ENCODE measurements around the gene APBA2. TPM values are rescaled to one million over a fixed set of nuclear protein-coding genes. Genes with fewer than 3 reads are reported as not detected.

APBA2 gene
- total and polyA plus RNA-seq, 10 of the 15 experiments (the other 5 are each of a cell fraction or from before 2014, with no cell fraction given), result 0.06 to 0.26 (median 0.07) TPM; not detected in 7

GRCh38 chr15:28942571-28942970 is 56.8 kb downstream of the APBA2 start:
- no peak overlapping the region for H3K27ac ChIP-seq (ENCODE audit: control insufficient read depth, insufficient read depth)
- no TSS peak for BruUV-seq (replicated peaks)
- ATAC-seq, result no peak

More at GRCh38 chr15:28942571-28942970, 56.8 kb downstream of the APBA2 start:
- ChIA-PET POLR2A (no interaction called here), CTCF (no interaction called here), SMC1A (ENCODE audit: uncharacterized antibody, unreplicated experiment) (no interaction called here), RAD21 (ENCODE audit: unreplicated experiment) (no interaction called here)
- intact Hi-C loops (cut with micrococcal nuclease; ENCODE audit: unreplicated experiment), result no loop called here
- Histone ChIP-seq H3K4me3 (no peak overlapping the region), H3K36me3 (ENCODE audit: control insufficient read depth in 2 of 2, insufficient read depth in 2 of 2, low read length in 1 of 2) (no peaks in the 10 kb centered on the region), H3K4me2 (ENCODE audit: control insufficient read depth, insufficient read depth) (no peak overlapping the region), H3K79me2 (ENCODE audit: control insufficient read depth, insufficient read depth, low read length) (no peaks in the 10 kb centered on the region), H3K27me3 (replicated peaks in 1 of 2; ENCODE audit: control insufficient read depth in 2 of 2, insufficient read depth in 2 of 2, low read length in 1 of 2) (no peaks in the 10 kb centered on the region; a peak in 2 of 4 replicates), H3K9ac (ENCODE audit: control insufficient read depth, insufficient read depth, low read length) (no peak overlapping the region), H3K9me3 (replicated peaks; ENCODE audit: control insufficient read depth, insufficient read depth, low read length) (no peaks in the 10 kb centered on the region), H3K4me1 (ENCODE audit: control insufficient read depth, insufficient read depth, low read length) (no peaks in the 10 kb centered on the region), H2AFZ (ENCODE audit: control insufficient read depth, low read depth, low read length) (no peak overlapping the region), H4K20me1 (ENCODE audit: control insufficient read depth, insufficient read depth) (no peaks in the 10 kb centered on the region)
- FAIRE-seq, result no peak
- in situ Hi-C loops (cut with MboI), result no loop called here
- TF ChIP-seq USF2 (IDR thresholded peaks at IDR 0.05; ENCODE audit: borderline replicate concordance, low read depth, low read length) (no peak), ZNF384 (IDR thresholded peaks at IDR 0.05; ENCODE audit: borderline replicate concordance, low read depth, low read length) (no peak), SREBF2 (IDR thresholded peaks at IDR 0.05; ENCODE audit: low read length) (no peak), KAT2A (conservative IDR thresholded peaks at IDR 0.05; ENCODE audit: control insufficient read depth, low read depth, low read length) (no peak), RAD21 (IDR thresholded peaks at IDR 0.05; ENCODE audit: insufficient read depth, low read depth, low read length) (no peak), NKRF (conservative IDR thresholded peaks at IDR 0.05) (no peak), E4F1 (IDR thresholded peaks at IDR 0.05; ENCODE audit: borderline replicate concordance, partially characterized antibody) (no peak), BHLHE40 (IDR thresholded peaks at IDR 0.05; ENCODE audit: borderline replicate concordance in 1 of 2, low read depth in 2 of 2, low read length in 1 of 2) (no peak)
- WGBS (ENCODE audit: insufficient coverage, insufficient replicate concordance, low lambda C conversion rate, missing lambda C conversion rate), result 28% methylated on average over 15 of the region's 15 CpGs
- no peak for DNase-seq (ENCODE audit: low read depth, low spot score)
